Measurements from ENCODE around the gene ZNF33A. TPM values are rescaled to one million over a fixed set of nuclear protein-coding genes. Genes with fewer than 3 reads are reported as not detected.
"Not testable (repeated sequence)": the region's sequence is repeated elsewhere in the genome, so short reads cannot be mapped to it uniquely, and the experiment has no call there.

The ZNF33A gene
- total RNA-seq, 1 donor from 2014 or later, result 21.2 TPM

DNA sequence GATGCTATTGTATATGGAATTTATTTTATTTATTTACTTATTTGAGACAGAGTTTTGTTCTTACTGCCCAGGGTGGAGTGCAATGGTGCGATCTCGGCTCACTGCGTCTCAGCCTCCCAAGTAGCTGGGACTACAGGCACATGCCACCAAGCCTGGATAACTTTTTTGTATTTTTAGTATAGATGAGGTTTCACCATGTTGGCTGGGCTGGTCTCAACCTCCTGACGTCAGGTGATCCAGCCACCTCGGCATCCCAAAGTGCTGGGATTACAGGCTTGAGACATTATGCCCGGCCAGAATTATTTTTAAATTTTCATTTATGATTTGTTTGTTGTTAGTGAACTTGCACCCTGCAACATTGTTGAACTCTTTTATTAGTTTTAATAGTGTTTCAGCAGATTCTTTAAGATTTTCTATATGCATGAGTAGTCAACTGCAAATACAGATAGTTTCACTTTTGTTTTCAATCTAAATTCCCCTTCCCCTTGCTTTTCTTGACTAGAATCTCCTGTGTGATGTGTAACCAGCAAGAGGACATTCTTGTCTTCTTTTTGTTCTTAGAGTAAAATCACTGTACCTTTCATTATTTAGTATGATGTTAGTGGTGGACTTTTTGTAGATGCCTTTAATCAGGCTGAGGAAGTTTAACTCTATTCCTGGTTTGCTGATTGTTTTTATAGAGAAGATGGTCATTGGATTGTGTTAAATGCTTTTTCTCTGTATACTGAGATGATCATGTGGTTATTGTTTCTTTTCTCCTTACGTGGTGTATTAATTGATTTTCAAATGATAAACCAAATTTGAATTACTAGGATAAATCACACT, 27.8 kb downstream of the ZNF33A start:
- ATAC-seq, result no peak
- intact Hi-C loops (cut with DNase I), result no loop called here
- no peak for DNase-seq (ENCODE audit: missing footprints)

DNA sequence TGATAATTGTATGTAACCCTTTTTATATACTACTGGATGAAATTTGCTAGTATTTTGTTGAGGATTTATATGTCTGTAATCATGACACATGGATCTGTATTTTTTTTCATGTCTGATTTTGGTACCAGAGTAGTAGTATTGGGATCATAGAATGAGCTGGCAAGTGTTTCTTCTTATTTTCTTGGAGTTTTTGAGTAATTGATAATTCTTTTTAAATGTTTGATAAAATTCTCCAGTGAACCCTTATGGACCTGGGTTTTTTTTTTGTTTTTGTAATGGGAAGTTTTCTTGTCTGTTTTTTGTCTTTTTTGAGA, 28.4 kb downstream of the ZNF33A start:
- intact Hi-C loops (cut with DNase I), result no loop called here
- ATAC-seq, result no peak
- DNase-seq (ENCODE audit: missing footprints), result no peak

DNA sequence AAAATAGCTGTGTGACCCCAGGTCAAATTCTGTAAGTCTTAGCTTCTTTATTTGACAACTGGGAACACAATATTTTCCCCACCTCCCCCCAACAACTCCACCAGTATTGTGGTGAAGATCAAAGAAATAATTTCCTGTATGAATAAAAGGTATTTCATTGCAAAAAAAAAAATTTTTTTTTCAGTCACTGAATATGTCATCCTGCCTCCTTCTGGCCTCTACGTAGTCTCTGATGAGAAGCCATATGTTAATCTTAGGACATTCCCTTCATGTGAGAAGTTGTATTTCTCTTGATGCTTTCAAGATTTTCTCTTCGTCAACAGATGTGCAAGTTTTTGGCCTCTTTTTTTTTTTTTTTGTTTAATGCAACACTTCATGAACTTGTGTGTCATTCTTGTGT, 33.0 kb downstream of the ZNF33A start:
- intact Hi-C loops (cut with DNase I), result no loop called here
- ATAC-seq, result no peak
- DNase-seq (ENCODE audit: missing footprints), result no peak

DNA sequence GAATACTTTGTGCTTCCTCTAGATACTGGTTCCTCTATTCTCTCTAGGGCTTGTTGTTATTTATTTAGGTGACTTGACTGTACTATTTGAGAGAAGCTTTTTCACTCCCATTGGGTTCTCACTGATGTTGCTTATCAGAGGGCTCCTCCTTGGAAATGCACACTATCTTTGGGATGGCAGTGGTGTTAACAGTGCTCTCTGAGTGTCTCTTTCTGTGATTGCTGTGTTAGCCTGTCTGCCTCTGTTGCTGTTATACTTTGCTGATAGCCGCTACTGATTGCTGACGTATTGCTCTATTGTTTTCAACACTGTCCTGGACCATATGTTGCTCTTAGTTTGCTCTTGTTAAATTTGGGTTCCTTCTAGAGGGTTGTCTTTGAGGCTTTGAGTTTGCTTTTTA, 34.7 kb downstream of the ZNF33A start:
- DNase-seq (ENCODE audit: missing footprints), result no peak
- ATAC-seq, result no peak
- intact Hi-C loops (cut with DNase I), result no loop called here

DNA sequence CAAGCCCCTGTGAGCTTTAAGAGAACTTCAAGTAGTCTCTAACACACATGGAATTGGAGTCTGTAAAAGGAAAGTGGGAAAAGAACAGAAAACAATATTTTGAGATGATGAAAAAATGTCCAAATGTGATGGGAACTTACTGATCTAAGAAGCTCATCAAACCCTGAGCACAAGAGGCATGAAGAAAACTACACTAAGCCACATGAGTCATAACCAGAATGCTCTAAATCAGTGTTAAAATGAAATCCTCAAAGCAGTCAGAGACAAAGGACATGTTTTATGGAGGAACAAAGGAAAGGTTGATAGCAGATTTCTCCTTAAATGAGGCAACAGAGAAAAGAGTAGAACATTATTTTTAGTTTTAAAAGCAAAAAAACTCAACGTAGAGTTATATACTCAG, 37.2 kb downstream of the ZNF33A start:
- ATAC-seq (no peak), DNase-seq (ENCODE audit: missing footprints) (no peak)
- intact Hi-C loops (cut with DNase I), result no loop called here

DNA sequence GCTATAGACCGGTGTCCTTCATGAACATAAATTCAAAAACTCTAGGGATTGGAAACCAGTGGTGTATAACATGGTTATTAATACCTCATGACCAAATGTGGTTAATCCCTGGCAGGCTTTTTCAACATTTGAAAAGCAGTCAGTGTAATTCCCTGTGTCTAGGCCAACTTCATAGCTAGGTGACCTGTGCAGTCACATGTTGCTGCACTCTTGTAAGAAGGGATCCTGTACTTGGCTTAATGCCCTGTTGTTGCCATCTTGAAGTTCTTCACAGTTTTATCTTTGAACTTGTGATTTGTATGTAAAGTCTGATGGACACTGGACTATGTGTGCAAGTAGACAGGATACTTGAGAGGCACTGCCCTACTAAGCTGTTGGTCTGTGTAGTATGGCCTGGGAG, 39.7 kb downstream of the ZNF33A start:
- no peak for DNase-seq (ENCODE audit: missing footprints)
- intact Hi-C loops (cut with DNase I), result no loop called here
- no peak for ATAC-seq

DNA sequence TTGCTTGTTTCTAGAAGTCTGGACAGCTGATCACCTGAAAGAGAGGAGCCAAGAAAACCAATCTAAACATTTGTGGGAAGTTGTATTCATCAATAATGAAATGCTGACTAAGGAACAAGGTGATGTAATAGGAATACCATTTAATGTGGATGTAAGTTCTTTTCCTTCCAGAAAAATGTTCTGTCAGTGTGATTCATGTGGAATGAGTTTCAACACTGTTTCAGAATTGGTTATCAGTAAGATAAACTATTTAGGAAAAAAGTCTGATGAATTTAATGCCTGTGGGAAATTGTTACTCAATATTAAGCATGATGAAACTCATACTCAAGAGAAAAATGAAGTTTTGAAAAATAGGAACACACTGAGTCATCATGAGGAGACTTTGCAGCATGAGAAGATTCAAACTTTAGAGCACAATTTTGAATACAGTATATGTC, 43.9 kb downstream of the ZNF33A start:
- ATAC-seq, result no peak
- intact Hi-C loops (cut with DNase I), result no loop called here
- no peak for DNase-seq (ENCODE audit: missing footprints)

DNA sequence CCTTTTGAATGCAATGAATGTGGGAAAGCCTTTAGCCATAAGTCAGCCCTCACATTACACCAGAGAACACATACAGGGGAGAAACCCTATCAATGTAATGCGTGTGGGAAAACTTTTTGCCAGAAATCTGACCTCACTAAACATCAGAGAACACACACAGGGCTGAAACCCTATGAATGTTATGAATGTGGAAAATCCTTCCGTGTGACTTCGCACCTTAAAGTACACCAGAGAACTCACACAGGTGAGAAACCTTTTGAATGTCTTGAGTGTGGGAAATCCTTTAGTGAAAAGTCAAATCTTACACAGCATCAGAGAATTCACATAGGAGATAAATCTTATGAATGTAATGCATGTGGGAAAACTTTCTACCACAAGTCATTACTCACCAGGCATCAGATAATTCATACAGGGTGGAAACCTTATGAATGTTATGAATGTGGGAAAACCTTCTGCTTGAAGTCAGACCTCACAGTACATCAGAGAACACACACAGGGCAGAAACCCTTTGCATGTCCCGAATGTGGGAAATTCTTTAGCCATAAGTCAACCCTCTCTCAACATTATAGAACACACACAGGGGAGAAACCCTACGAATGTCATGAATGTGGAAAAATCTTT, 44.9 kb downstream of the ZNF33A start:
- intact Hi-C loops (cut with DNase I); ATAC-seq; DNase-seq (ENCODE audit: missing footprints): not testable (repeated sequence)

DNA sequence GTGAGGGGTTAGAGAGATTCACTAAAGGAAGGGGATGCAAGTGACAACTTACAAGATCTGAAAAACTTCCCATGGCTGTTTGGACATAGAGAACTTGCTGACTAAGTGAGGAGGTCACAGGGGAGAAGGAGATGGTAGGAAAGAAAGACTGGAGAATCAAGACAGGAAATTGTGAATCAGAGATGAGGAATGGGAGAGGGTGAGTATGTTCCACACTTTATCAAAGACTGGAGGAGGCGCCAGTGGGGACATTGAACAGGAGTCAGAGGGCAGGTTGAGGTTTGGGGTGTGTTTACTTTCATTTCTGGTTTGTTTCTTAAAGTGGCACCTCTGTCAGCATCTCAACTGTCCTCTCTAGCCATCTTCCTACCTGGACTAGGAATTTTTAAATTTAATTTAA, 59.2 kb downstream of the ZNF33A start:
- DNase-seq (ENCODE audit: missing footprints); intact Hi-C loops (cut with DNase I); ATAC-seq: not testable (repeated sequence)

DNA sequence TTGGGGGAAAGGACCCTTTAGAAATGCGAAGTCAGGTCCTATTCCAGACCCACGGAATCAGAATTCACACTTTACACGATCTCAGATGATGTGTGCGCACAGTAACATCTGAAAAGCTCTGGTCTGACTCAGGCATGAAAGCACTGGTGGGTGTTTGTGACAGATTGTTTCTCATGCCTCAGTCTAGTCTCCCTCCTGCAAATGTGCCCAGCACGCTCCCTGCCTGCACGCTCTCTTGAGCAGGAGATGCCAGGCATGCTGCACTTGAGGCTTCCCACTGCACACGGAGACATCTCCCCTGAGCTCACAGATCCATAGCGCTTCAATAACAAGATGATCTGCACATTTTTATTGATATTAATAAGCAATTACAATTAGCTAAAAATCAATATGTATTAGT, 60.0 kb downstream of the ZNF33A start:
- intact Hi-C loops (cut with DNase I), result no loop called here
- ATAC-seq, result no peak

DNA sequence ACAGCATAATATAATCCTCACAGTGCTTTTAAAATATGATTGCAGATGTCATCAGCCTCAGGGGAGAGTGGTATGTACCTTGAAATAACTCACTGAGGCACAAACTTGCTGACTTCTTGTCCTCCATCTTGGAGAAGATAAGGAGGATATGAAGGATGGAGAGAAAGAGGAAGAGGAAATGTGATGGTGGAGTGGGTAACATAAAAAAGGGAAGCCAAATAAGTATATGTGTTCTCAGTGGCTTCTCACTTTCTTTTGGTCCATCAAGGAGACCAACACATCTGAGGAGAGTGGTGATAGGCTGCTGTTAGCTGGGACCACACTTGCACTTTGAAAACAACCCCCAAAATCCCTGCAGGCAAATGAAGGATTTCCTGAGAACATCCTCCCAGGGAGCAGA, 62.1 kb downstream of the ZNF33A start:
- ATAC-seq (no peak), DNase-seq (ENCODE audit: missing footprints) (no peak)
- intact Hi-C loops (cut with DNase I), result no loop called here

More for the DNA sequence above, 60.0 kb downstream of the ZNF33A start:
- DNase-seq (ENCODE audit: missing footprints), result no peak

DNA sequence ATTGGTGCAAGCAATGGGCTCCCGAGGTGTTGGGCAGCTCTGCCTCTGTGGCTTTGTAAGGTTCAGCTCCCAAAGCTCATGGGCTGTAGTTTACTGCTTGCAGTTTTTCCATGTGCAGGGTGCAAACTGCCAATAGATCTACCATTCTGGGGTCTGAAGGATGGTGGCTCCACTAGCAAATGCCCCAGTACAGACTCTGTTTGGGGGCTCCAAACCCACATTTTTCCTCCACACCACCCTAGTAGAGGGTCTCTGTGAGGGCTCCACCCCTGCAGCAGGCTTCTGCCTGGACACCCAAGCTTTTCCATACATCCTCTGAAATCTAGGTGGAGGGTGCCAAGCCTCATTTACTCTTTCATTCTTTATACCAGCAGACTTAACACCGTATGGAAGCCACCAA, 66.2 kb downstream of the ZNF33A start:
- intact Hi-C loops (cut with DNase I), result no loop called here
- ATAC-seq, result no peak
- no peak for DNase-seq (ENCODE audit: missing footprints)

DNA sequence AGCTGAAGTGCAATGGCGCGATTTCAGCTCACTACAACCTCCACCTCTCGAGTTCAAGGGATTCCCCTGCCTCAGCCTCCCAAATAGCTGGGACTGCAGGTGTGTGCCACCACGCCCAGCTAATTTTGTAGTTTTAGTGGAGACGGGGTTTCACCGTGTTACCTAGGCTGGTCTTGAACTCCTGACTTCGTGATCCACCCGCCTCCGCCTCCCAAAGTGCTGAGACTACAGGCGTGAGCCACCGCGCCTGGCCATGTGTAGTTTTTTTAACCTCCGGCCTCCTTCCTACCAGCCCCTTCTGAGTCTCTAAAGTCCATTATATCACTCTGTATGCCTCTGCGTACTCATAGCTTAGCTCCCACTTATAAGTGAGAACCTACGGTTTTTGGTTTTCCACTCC, 82.8 kb downstream of the ZNF33A start:
- DNase-seq (ENCODE audit: missing footprints); ATAC-seq: not testable (repeated sequence)
- intact Hi-C loops (cut with DNase I), result loop anchor here (5.0 to 10.0 kb wide), 2 partner anchors 116 to 239 kb away; partner anchors contain the start of genes ZNF248 and ZNF25

DNA sequence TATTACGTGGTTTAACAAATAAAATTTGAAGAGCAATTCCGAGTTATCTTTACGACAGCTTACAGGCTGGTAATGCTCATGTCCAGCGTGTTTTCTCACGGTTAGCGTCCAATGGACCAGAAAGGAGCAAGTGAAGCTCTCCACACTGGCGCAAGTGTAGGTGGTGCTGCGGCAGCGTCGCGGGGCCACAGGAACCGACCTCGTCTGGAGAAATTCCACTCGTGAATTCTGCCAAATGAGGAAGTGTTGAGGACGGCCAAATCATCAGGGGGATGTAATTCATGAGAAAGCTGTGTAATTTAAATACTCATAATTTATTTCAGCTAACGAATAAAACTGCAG, 83.3 kb downstream of the ZNF33A start:
- DNase-seq (ENCODE audit: missing footprints), result peak; percentile 76
- intact Hi-C loops (cut with DNase I), result loop anchor here (1.0 to 10.0 kb wide), 3 partner anchors 83 to 239 kb away; partner anchors contain the start of genes ZNF248, ZNF25 and ZNF33A
- ATAC-seq, result peak; percentile 29

DNA sequence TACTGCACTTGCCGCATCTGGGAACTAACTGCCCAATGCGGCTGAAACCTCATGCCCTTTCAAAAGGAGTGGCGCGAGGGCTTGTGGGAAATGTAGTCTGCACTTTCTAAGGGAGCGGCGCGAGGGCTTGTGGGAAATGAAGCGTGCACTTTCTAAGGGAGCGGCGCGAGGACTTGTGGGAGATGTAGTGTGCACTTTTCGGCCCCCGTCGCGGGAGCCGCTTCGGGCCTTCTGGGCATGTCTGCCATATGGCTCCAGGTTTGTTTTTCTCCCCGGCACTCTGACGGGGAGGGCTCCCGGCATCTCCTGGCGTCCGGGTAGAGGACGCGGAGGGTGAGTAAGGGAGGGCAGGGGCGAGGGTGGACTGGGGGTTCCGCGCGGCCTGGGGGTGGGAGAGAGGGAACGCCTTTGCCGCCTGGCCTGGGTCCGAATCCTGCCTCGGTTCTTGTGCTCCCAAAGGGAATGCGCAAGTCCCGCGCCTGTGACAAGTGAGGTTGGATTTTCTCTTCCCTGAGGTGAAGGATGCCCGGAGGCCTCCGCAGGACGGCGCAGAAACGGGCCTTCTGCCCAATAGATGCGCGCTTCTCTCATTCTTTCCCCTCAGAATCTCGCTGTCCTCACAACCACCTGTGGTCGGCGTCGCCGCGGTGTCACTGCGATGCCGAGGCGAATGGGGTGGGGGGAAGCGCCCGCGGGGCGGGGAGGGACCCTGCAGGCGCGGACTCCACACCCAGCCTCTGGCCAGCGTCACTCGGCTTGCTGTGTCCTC, 83.9 kb downstream of the ZNF33A start, which contains the start of gene ZNF37A:
Gene ZNF37A (plus strand): TSS at position 180 of the 769 bp plus-strand sequence. CDS start 2,281 bp downstream, outside the sequence.
- intact Hi-C loops (cut with DNase I), result loop anchor here (1.0 to 10.0 kb wide), 3 partner anchors 84 to 240 kb away; partner anchors contain the start of genes ZNF248, ZNF25 and ZNF33A
- DNase-seq (ENCODE audit: missing footprints), result peak; percentile 98
- ATAC-seq, result peak; percentile 99

DNA sequence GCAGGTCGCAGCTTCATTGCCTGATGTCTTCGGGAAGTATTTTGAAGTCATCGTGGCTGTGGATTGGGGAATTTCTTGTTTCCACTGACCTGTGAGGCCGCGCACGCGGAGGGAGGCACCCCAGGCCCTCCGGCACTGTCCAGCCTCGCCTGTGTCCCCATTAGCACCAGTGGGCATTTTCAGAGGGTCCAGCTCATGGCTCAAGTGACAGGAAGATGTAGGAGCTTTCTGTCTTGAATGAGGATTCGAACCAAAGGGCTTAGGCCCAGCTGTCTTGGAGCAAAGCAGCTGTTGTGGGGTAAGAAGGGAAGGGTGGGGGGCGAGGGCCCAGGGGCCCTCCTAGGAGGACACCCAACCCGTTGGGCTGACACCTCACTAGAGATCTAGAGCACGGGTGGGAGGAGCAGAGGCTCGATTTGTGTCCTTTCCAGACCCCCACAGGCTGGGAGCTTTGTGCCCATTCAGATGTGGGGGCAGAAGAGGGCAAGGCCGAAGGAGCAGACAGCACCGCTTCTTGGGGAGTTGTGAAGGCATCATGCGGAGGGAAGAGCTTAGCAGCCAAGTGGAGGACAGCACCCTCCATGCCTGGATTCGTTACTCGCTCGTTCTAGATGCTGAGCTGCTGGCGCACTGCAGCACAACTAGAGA, 84.6 kb downstream of the ZNF33A start:
- DNase-seq (ENCODE audit: missing footprints), result no peak
- ATAC-seq, result peak; percentile 2
- intact Hi-C loops (cut with DNase I), result loop anchor here (1.0 to 10.0 kb wide), 3 partner anchors 85 to 240 kb away; partner anchors contain the start of genes ZNF248, ZNF25 and ZNF33A

DNA sequence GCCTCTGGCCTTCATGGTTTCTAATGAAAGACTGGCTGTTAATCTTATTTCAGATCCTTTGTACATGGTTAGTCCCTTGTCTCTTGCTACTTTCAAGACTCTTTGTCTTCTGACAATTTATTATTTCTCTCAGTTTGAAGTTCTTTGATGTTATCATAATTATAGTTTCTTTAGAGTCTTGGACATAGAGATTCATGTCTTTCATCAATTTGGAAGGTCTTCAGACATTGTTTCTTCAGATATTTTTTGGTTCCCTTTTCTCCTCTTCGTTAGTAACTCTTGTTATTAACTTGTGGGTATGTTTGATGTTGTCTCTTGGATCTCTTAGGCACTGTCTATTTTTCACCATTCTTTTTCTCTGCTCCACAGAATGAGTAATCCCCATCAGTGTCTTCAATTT, 92.4 kb downstream of the ZNF33A start:
- no peak for ATAC-seq
- intact Hi-C loops (cut with DNase I), result no loop called here
- DNase-seq (ENCODE audit: missing footprints), result no peak

DNA sequence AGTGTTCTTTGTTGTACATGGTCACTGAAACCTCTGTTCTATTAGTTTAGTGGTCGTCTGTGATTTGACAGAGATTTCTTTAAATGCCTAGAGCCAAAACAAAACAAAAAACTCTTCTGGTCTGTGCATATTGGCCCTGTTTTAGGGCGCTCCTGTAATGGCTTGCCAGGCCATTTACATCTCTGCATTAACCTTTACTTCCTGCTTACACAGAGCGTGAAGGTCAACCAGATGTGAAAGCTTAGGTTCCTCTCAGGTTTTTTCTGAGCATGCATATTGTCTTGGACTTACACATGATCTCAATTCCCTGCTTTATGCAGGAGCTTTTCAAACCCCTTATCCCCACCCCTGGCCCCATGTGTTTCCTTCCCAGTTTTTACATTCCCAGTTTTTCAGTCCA, 93.3 kb downstream of the ZNF33A start:
- intact Hi-C loops (cut with DNase I), result no loop called here
- DNase-seq (ENCODE audit: missing footprints) (no peak), ATAC-seq (no peak)

DNA sequence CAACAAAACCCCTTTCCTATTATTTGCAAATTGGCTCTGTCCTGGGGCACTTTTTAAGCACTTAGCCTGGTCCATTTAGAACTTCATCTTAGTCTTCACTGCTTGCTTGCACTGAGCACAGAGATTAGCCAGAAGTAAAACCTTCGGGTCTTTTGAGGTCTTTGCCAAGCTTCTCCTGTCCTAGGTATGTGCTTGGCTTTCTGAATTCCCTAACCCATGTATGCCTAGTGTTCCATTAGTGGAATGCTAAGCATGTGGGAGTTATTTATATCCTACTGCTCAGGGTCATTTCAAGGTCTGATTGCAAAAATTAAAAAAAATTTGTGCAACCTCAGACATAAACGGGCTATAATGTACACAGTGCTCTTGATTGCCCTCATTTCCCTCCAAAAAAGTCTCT, 101.7 kb downstream of the ZNF33A start:
- no peak for DNase-seq (ENCODE audit: missing footprints)
- ATAC-seq, result peak; percentile 52
- intact Hi-C loops (cut with DNase I), result no loop called here

All from Right ventricle myocardium inferior (tissue), 1 donor.